Stimulated activated CD8-positive, alpha-beta memory T cell treated with anti-CD3 and anti-CD28 coated beads, Interleukin-7, amount 100 ng/mL, for 1 hour (primary cell): Measurements from ENCODE around the gene PTAFR.
"Not testable (repeated sequence)": the region's sequence is repeated elsewhere in the genome, so short reads cannot be mapped to it uniquely, and the experiment has no call there.

Experiments used
- DNase-seq, 2 donors: peaks; one replicate each; pipeline ENCODE4 v3.0.0-alpha.2; 2020; ENCODE audit warnings: low read depth in 2 of 2

PTAFR gene

DNA sequence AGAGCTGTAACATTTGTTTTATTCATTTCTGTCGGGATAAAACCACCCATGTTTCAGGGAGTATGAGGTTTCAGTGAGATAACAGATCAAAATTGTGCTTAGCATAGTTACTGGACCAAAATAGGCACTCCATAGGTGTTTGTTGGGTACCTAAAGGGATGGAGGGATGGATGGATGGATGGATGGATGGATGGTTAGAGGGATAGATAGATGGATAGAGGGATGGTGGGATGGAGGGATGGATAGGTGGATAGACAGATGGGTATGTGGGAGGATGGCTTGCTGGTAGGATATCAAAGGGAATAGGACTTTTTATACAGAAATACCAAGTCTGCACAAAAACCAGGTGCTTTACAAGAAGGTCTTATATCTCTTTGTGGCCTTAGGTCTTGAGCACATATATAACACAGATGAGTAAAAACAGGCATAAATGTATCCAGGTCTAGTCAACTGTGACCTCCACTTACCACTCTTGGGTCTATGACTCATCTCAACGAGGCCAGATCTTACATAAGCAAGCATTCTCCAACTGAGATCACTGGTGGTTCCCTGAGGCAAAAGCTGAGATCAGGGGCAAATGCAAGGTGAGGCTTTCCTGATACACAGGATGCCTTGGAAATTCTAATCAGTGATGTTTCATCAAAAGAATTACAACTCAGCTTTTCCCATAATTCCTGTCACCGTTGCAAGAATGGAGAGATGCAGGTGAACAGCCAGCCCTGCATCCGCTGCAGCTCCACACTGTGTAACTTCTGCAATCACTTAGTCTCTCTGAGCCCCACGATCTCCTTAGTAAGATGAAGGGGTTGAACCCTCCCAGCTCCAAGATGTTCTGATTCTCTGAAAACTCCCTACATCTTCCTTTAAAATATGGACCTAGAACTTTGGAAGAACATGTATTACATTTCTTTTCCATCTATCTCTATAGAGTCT, 32.0 kb downstream of the PTAFR start:
- no peak for DNase-seq

DNA sequence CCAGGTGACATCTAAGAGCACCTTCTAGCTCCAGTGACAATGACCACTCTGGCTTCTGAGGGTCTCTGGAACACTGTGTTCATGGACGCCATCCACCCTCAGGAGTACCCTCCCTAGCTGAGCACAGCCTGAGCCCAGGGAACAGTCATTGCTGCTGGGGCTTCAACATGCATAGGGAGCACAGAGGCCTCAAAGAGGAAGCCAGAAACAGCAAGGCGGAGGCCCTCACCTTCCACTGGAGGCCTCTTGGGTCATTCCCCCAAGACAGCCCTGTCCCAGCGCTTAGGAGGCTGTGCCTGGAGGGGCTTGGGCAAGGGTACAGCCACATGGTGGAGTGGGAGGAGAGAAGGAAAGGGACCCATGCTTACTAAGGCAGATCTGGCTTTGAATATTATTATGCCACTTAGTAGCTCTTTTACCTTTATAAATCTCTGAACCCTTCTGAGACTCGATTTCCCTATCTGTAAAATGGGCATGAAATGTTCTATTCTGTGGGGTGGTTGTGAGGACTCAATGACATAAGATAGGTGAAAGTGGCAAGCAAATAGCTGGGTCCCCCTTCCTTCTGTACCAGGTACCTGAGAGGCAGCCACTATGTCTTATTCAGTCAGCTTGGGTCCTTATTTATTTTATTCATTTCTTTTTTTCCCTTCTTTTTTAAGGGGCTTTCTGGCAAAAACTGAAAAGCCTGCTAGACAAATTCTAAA, 32.8 kb downstream of the PTAFR start:
- no peak for DNase-seq

DNA sequence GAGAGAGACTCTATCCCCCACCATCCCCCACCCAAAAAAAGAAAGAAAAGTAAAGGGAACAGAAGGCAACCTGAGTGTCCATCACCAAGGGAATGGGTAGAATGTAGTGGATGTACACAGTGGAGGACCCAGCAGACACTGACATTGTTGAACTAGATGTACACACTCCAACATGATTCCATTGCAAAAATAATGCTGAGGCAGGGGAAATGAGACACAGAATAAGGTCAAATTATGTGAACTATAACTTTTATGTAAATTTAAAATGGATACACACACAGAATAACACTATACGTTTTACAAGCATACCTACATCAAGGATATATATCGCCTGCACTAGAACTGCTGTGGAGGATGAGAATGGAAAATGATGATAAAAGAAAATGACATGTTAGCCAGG, 34.8 kb downstream of the PTAFR start:
- DNase-seq = no peak

DNA sequence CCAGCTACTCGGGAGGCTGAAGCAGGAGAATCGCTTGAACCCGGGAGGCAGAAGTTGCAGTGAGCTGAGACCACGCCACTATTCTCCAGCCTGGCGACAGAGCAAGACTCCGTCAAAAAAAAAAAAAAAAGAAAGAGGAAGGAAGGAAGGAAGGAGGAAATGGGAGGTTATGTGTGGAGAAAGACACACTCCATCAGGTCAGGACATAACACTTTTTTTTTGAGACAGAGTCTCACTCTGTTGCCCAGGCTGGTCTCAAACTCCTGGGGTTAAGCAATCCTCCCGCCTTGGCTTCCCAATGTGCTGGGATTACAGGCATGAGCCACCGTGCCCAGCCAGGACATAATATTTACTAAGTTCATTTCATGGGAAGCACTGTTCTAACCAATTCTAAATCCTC, 36.6 kb downstream of the PTAFR start:
- not testable (repeated sequence) for DNase-seq

DNA sequence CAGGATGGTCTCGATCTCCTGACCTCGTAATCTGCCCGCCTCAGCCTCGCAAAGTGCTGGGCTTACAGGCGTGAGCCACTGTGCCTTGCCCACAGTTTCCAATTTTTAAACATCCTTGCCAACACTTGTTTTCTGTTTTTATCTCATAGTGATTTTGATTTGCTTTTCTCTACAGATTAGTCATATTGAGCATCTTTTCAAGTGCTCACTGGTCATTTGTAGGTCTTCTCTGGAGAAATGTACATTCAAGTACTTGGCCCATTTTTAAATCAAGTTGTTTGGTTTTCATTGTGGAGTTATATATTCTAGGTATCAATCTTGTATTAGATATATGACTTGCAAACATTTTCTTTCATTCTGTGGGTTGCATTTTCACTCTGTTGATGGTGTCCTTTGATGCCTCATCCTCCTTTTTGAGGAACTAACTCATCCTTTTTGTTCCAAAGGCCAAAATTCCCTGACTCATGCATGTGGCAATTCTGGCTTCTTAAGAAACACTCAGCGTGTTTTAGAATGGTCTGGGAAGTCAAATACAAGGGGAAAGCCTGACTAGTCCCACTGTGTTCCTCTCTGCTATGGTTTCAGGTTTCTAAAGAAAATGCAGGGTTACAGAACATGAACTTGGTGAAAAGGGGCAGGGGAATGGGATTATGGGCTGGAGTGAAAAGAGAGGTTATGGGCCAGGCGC, 37.3 kb downstream of the PTAFR start:
- no peak for DNase-seq

DNA sequence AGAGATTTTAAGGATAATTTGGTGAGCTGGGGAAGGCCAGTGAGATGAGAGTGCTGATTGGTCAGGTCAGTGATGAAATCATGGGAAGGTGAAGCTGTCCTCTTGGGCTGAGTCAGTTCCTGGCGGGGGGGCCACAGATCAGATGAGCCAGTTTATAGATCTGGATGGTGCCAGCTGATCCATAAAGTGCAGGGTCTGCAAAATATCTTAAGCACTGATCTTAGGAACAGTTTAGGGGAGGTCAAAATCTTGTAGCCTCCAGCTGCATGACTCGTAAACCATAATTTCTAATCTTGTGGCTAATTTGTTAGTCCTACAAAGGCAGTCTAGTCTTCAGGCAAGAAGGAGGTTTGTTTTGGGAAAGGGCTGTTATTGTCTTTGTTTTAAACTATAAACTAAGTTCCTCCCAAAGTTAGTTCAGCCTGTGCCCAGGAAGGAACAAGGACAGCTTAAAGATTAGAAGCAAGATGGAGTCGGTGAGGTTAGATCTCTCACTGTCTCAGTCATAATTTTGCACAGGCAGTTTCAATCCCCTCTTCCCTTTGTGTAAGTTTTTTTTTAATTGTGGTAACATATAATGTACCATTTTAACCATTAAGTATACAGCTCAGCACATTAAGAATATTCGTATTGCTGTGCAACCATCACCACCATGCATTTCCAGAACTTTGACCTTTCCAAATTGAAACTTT, 39.4 kb downstream of the PTAFR start:
- no peak for DNase-seq

DNA sequence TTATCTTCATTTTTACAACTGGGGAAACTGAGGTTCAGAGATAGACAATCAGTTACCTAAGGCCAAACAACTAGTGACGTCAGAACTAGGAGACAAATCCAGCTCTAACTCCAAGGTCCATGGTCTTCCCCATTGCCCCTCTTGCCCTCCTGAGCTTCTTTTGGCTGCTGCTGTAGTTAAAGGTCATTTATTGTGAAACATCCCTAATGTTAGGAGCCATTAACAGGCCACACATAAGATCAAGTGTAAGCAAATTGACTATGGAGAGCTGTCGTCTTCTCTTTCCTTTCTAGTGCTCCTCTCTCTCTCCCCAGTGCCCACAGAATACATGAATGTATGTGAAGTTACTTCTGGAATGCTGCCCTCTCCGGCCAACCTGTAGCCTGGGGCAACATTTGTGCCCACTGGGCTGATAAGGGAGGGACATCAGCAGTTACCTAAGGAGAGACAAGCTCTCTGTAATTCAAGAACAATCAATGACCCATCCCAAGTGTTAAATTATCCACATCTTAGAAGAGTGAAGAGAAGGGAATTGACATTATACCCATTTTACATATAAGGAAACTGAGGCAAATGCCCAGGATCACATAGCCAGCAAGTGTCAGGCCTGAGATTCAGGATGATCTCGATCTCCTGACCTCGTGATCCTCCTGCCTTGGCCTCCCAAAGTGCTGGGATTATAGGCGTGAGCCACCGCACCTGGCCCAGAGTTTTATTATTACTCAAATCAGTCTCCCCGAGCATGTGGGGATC, 40.1 kb downstream of the PTAFR start:
- no peak for DNase-seq

DNA sequence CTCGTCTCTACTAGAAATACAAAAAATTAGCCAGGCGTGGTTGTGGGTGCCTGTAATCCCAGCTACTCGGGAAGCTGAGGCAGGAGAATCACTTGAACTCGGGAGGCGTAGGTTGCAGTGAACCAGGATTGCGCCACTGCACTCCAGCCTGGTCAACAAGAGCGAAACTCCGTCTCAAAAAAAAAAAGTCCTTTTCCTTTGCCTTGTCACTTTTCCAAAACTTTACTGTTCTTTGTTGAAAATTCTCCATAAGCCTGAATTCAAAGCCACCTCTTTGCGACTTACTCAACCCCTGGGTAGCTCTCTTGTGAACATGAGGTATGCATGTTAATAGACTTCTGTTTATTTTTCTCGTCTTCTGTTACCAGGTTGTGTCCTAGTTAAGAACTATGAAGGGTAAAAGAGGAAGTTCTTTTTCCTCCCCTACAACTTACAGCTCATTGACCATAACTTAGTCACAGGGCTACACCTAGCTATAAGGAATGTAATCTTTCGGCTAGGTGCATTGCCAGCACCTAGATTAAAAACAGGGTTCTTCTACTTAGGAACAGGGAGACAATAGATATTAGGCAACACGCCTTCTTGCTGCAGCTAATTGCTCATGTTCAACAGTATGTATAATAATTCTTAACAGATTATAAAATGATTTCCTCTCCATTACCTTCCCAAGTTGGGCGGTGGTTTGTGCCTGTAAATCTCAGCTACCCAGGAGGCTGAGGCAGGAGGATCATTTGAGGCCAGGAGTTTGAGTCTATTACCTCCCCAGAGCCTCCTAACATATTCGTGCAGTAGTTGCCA, 40.9 kb downstream of the PTAFR start:
- no peak for DNase-seq

DNA sequence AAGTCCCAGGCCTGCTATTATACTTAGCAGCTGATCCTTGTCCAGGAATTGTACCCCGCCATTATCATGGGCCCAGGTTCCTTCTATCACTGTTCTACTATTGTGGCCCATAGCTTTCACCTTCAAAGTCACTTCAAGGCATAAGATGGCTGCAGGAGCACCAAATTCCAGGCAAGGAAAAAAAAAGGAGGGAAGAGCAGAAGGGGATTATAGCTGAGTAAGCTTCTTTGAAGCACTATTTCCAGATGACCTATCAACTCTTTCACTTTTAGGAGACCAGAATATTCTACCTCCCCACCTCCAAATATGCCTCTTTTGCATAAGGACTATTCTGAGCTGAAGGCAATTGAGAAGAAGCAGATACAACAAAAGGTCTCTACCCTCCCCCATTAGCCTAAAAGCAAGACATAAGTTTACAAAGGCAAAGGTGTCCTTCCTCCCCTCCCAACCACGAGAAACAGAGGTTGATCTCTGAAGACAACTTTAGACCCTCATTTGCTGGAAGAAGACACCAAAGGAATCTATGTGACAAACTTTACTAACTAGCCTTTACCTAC, 41.8 kb downstream of the PTAFR start:
- no peak for DNase-seq

DNA sequence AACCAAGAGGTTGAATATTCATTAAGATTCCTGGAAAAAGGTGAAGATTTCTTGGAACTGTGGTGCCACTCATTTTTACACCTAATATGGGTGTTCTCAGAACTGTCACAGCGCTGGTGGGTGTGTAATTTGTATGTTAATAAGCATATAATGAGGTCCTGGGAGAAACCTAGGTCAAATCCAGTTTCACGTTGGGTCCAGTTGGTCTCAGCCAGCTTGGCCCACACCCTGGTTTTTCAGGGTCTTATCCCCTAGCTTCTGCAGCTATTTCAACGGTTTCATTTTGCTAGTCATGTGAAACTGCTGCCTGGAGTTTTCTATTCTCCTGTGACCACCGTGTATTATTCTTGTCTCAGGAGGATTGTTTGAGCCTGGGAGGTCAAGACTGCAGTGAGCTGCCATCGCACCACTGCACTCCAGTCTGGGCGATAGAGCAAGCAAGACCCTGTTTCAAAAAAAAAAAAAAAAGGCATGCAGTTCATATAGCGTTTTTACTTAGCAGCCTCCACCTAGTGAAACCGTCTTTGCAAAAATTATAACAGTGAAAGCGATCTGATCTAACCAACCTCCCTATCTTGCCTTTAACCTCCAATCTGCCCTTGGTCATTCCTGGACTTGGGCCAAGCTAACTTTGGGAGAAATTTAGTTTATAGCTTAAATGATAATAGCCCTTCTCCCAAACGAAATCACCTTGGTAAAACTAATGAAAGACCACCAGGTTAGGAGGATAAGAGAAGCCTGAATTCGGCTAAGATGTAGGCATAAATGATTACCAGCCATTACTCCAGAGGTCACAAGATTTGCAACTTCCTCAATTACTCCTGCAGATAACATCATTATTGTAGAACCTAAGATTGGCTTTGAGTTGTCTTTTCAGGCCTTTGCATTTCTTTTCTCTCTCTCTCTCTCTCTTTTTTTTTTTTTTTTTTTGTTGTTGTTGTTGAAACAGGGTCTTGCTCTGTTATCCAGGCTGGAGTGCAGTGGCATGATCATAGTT, 44.0 kb downstream of the PTAFR start:
- no peak for DNase-seq

DNA sequence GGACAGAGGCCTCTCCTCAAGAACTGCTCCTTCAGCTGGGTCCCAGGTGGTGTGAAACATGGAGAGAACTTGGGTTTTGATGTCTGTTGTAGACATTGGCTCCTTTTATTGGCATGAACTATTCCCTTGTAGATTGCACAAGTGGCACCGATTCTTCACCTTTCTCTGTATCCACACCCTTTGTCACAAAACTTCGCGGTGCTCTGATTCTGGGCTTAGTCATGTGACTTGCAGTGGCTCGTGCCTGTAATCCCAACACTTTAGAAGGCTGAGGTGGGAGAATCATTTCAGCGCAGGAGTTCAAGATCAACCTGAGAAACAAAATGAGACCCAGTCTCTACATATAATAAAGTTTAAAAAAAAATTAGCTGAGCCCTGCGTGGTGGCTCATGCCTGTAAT, 45.6 kb downstream of the PTAFR start:
- no peak for DNase-seq

DNA sequence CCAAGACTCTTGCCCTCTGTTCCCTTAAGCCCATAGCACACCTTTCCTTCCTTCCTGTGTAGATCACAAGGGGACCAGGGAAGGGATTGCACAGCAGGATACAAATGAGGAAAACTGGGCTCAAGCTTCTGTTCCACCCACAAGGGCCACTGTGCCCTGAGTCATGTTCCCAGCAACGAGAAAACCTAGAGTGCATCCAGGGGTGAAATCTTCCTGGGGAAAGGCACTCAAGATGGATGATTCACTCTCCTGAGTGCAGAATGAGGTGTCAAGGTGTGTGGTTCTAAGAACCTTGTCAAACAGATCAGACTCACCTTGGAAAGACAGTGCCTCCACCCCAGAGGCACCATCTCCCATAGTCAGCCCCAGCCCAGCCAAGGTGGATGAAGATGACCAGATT, 47.3 kb downstream of the PTAFR start:
- DNase-seq = no peak

DNA sequence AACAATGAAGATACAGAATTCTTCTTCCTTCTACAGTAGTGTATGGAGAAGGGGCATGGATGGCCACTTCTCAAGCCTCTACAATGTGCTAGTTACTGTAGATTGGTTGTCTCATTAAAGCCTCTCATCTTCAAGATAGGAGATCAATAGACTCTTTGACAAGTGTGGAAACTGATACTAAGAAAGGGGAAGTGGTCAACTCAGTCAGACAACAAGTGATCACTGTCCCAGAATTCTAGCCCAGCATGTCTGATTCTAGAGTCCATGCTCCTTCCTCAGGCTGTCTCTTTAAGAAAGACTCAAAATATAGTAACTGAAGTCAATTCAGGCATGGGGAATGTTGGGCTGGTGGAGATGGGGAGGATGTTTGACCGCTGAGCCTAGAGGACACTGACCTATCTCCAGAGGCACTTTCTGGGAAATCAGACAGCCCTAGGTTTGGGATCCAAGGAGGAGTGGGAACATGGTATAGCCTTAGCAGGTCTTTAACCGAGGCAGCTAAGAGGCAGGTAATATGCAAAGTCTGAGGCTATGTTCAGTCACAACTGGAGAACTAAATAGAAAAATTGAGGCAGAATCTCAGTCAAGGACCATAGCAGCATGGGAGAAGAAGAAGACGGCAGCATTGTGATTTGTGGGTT, 48.8 kb downstream of the PTAFR start:
- DNase-seq = no peak

DNA sequence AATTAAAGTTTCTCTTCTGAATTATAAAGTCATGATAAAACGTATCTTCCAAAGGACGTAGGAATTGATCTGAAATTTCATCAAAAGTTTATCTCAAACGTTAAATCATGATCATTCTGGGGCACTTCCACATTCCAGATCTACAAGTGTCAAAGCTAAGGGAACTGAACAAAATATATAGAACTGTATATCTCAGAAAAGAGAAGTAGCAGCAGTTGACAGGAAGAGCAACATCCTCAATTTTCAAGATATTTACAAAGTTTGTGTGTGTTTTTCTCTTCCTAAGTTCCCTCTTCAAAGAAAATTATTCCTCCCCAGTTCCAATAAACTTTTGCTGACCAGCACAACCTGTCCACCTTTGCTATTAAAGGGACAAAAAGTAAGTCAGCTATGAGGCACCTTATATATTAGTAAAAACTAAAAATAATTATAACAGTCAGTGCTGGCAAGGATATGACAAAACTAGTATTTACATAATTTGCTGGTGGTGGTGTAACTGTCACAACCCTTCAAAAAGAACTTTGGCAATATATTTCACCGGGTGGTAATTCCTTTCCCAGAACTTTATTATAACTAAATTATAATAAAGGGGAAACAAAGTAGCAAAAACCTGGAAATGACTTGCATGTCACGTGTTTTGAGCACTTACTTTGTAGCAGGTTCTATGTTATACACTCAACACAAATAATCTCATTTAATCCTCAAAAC, 49.6 kb downstream of the PTAFR start:
- DNase-seq = no peak

DNA sequence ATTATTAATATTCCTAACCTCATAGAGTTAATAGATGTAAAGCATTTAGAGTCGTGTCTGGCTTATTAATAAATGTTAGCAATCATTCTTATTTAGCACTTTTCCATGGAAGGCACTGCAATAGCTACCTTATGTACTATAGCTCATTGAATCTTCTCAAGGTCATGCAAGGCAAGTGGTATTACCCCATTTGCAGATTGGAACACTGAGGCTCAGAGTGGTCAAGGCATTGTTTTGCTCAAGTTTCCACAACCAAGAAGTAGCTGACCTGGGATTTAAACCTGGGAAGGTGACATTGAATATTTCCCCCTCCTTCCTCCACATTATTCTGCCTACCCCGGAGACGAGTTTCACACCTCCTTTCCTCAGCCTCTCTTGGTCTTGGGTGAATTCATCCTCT, 50.3 kb downstream of the PTAFR start:
- DNase-seq = no peak

DNA sequence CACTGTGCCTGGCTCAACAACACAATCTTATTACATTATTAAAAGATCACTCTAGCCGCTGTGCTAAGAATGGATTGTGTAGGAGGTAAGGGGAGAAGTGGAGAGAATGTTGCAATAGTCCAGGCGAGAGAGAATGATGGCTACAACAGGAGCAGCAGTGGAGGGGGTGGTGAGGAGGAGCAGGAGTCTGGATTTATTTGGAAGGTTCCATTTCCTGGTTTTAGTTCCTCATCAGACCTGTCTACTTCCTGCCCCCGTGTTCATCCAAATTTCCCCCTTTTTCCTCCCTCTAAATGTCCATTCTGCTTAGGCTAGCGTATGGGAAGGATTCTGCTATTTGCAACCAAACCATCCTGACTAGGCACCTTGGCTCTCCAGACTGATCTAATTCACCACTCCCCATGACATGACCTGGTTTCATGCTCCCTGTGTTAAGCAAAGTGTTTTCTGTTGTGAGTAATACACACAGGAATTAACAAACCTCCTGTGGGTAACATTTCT, 53.0 kb downstream of the PTAFR start:
- no peak for DNase-seq

DNA sequence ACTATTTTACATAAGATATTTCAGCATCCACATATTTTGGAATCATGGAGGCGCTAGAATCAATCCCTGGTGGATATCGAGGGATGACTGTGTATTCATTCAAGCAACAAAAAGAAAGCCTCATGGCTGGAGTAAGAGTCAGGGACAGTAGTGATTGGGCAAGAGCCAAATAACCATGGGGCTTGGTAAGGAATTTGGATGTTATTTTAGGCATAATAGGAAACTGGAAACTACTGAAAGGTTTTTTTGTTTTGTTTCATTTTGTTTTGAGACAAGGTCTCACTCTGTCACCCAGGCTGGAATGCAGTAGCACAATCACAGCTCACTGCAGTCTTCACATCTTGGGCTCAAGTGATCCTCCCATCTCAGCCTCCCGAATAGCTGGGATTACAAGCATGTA, 54.3 kb downstream of the PTAFR start:
- DNase-seq = no peak

DNA sequence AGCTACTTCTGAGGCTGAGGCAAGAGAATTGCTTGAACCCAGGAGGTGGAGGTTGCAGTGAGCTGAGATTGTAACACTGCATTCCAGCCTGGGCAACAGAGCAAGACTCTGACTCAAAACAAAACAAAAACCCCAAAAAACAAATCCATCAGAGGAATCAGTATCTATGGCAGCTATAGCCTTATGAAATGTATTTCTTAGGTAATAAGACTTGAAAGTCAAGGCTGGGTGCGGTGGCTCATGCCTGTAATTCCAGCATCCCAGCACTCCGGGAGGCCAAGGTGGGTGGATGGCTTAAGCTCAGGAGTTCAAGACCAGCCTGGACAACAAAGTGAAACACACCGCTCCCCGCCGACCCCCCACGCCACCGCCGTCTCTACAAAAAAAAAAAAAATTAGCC, 56.9 kb downstream of the PTAFR start:
- no peak for DNase-seq
